Gastroesophageal sphincter (tissue), 4 donors: ENCODE results near the gene IQSEC1. TPM values are rescaled to one million over a fixed set of nuclear protein-coding genes. Genes with fewer than 3 reads are reported as not detected.

ENCODE experiments used
- ATAC-seq: fragments of 150-250 bp; one replicate; pipeline ENCODE4 v1.9.1; 2016; ENCODE audit warnings: mild to moderate bottlenecking, moderate library complexity
- H3K27ac ChIP-seq, 4 donors: fragments of 200-600 bp; sonication (generic) in 3 of 4; 1 replicate in 3 of 4; 2 replicates in 1 of 4; pipeline ENCODE4 v1.5.1; 2016 to 2019
- H3K27me3 ChIP-seq: fragments of 200-600 bp; sonication (generic); one replicate; pipeline ENCODE4 v1.5.1; 2019
- H3K36me3 ChIP-seq, 2 donors: fragments of 200-600 bp; sonication (generic); one replicate each; pipeline ENCODE4 v1.5.1; 2019; ENCODE audit warnings: control low read depth in 1 of 2
- H3K4me1 ChIP-seq, 3 donors: fragments of 200-600 bp; sonication (generic); 1 replicate in 2 of 3; 2 replicates in 1 of 3; pipeline ENCODE4 v1.5.1; 2016 to 2019; ENCODE audit warnings: control low read depth in 2 of 3
- H3K4me3 ChIP-seq, 2 donors: fragments of 200-600 bp; sonication (generic); one replicate each; pipeline ENCODE4 v1.5.1; 2019; ENCODE audit warnings: mild to moderate bottlenecking in 1 of 2, moderate library complexity in 1 of 2
- H3K9me3 ChIP-seq, 3 donors: fragments of 200-600 bp; sonication (generic); one replicate each; pipeline ENCODE4 v1.5.1; 2017 to 2019; ENCODE audit warnings: control low read depth in 2 of 3
- EP300 ChIP-seq: sonication (generic); formaldehyde crosslinking; IDR thresholded peaks from one replicate; pipeline ENCODE4 v1.6.1; 2017; ENCODE audit warnings: antibody characterized with exemption, mild to moderate bottlenecking
- POLR2A ChIP-seq, 2 donors: fragments of 450-650 bp; IDR thresholded peaks; one replicate each; pipeline ENCODE4 v1.6.1; 2017; ENCODE audit warnings: antibody characterized with exemption in 2 of 2, mild to moderate bottlenecking in 2 of 2, moderate library complexity in 1 of 2
- POLR2AphosphoS5 ChIP-seq: sonication (generic); formaldehyde crosslinking; IDR thresholded peaks from one replicate; pipeline ENCODE4 v1.6.1; 2017; ENCODE audit warnings: antibody characterized with exemption
- WGBS, 2 donors: methylation state at CpG; one replicate each; pipeline ENCODE4 v1.1.5; 2018; ENCODE audit warnings: low coverage in 1 of 2; 5-methylcytosine and 5-hydroxymethylcytosine counted together
- total RNA-seq, 4 donors: library from RNA; depleted of rRNA; stranded (reverse); fragments of >200 nt; gene quantifications; one replicate each; pipeline ENCODE4 v1.1.0, GENCODE V29; 2016
- TF ChIP-seq, protein P1 (sequence below), 4 experiments: fragments of 200-600 bp in 2 of 4; fragments of 450-650 bp in 2 of 4; sonication (generic) in 1 of 4; IDR thresholded peaks; one replicate each; pipeline ENCODE4 v1.5.1; 2017 to 2019; ENCODE audit warnings: antibody characterized with exemption in 4 of 4, mild to moderate bottlenecking in 2 of 4, moderate library complexity in 2 of 4

Gene IQSEC1
- total RNA-seq, 4 donors from 2014 or later = 49.5 to 104 (median 61.7) TPM

DNA sequence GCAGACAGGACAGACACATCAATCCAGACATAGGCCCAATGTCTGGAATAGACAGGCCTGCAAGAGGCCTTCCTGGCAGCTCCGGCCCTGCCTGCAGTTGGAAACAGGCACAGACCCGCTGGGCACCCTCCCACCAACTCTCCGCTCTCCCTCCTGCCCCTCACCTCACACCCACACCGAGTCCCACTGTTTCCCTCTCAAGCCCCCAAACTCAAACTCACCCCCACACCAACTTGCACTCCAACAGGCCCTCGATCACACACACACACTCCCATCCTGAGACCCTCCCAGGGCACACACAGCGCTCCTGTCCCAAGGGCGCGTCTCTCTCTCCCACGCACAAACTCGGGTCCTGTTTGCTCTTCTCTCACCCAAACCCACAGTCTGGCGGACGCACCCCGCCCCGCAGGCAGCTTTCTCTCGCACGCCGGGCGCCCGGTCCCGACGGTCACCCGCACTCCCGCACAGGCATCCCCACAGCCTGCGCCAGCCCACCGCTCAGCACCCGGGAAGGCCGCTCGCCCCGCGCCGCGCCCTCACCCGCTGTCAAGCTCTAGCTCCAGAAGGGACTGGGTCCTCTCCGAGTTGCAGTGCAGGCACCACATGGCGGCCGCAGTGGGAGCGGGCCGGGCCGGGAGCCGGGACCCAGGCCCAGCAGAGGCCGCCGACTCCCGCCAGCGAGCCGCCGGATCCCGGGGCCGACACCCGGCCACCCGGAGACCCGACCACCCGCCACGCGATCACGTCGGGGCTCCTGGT, 106.2 kb downstream of the IQSEC1 start:
- 0 to 14% methylated on average over 1 to 4 of the region's 56 CpGs for WGBS, 2 donors
- no peaks in the 10 kb centered on the region for H3K27me3 ChIP-seq
- H3K4me1 ChIP-seq = peaks cover 0 to 77% (median 57%) of the 10 kb centered on the region in 3 donors
- H3K9me3 ChIP-seq = no peaks in the 10 kb centered on the region
- peak; percentile 52 for ATAC-seq
- no peak for TF ChIP-seq EP300
- TF ChIP-seq, protein P1, sequence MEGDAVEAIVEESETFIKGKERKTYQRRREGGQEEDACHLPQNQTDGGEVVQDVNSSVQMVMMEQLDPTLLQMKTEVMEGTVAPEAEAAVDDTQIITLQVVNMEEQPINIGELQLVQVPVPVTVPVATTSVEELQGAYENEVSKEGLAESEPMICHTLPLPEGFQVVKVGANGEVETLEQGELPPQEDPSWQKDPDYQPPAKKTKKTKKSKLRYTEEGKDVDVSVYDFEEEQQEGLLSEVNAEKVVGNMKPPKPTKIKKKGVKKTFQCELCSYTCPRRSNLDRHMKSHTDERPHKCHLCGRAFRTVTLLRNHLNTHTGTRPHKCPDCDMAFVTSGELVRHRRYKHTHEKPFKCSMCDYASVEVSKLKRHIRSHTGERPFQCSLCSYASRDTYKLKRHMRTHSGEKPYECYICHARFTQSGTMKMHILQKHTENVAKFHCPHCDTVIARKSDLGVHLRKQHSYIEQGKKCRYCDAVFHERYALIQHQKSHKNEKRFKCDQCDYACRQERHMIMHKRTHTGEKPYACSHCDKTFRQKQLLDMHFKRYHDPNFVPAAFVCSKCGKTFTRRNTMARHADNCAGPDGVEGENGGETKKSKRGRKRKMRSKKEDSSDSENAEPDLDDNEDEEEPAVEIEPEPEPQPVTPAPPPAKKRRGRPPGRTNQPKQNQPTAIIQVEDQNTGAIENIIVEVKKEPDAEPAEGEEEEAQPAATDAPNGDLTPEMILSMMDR (IDR thresholded peaks at IDR 0.05) = peak in 1 of 4 experiments; percentile 13
- peak in 1 of 2 donors; percentile 48 for TF ChIP-seq POLR2A (IDR thresholded peaks at IDR 0.05)
- no peak for TF ChIP-seq POLR2AphosphoS5
- H3K27ac ChIP-seq = peak overlapping the region; percentile 57 to 89 (median 88)
- H3K36me3 ChIP-seq = no peaks in the 10 kb centered on the region
- H3K4me3 ChIP-seq = peak overlapping the region; percentile 92 to 96

DNA sequence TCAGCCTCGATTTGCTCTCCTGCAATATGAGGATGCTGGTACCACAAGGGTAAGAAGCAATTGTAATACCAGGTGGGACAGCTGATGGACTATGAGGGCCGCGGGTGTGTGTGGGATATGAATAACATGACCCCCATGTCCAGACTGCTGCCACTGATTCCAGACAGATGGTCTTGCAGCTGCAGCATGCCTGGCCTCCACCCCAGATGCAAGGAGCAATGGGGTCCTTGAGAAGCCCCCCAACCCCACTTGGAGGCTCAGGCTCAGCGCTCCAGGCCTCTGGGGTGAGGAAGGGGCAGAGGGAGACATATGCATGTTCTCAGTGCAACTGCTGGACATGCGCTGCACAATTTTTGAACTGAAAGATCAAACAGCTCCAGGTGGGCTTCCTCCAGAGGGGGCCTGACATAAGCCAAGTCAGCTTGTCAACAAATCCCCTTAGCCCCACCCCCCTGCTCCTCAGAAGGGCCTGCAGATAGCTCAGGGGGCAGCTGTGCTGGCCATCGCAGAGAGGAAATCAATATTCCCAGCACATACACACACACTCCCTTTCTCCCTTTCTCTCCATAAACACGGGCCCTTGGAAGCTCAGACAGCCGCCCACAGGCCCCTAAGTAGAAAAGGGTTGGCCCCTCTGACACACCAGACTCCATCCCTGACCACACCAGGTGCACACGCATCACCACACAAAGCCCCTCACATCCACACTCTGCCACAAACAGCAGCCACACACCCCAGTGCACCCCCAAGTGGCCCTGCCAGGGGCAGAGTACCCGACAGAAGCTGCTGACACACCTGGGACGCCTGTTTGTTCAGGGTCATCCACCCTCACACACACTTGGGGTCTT, 107.0 kb downstream of the IQSEC1 start:
- H3K27me3 ChIP-seq = no peaks in the 10 kb centered on the region
- TF ChIP-seq, protein P1 (IDR thresholded peaks at IDR 0.05) = no peak
- no peak for TF ChIP-seq POLR2A (IDR thresholded peaks at IDR 0.05)
- no peak for TF ChIP-seq EP300
- TF ChIP-seq POLR2AphosphoS5 = no peak
- WGBS, 2 donors = 46 to 50% methylated on average over 1 to 3 of the region's 11 CpGs
- H3K9me3 ChIP-seq = no peaks in the 10 kb centered on the region
- no peak for ATAC-seq
- no peaks in the 10 kb centered on the region for H3K36me3 ChIP-seq
- H3K27ac ChIP-seq = peak overlapping the region in 3 of 4 donors; percentile 86 to 89 (median 89)
- H3K4me3 ChIP-seq = peak overlapping the region; percentile 92 to 96
- H3K4me1 ChIP-seq = peaks cover 0 to 85% (median 65%) of the 10 kb centered on the region in 3 donors

DNA sequence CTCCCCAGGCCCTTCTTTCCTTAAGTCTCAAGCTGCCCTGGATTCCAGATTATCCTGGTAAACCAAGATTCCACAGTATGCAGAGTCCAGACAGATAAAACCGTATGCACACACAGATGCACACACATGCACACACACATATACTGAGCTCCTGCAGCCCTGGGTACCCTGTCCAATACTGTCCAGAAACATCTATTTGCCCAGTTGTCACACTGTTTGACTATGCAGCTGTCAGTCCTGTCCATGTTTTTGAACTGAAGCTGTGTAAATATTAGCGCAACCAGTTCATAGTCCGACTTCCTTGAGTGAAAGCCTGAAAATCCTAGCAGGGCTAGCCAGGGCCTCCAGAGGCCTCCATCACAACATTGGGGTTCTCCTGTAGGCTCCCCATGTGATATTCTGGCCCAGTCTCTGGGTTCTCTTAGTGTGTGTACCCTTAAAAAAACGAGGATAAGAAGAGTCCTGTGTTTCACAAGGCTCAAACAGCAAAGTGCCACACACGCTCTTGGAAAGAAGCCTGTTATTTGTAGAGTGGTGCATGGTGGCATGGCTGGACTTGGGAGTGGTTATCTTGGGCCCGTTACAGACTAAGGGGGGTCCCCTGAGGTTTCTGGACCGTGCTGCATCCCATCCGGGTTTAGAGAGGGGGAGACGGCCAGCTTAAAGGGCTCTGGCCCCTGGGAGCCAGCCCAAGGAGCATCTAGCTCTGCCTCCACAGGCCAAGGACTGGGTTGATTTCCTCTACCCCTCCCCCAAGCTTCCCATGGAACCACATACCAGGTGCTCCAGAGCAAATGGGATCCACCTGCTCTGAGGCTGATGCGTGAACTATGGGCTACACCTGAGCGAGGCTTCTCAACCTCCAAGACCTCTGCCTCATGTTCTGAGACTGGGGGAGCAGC, 108.3 kb downstream of the IQSEC1 start:
- WGBS, 2 donors = 53 to 66% methylated on average over 4 to 5 of the region's 11 CpGs
- ATAC-seq = no peak
- H3K4me3 ChIP-seq = no peak overlapping the region
- peaks cover 0 to 95% (median 77%) of the 10 kb centered on the region in 3 donors for H3K4me1 ChIP-seq
- peak overlapping the region in 3 of 4 donors; percentile 18 to 57 (median 33) for H3K27ac ChIP-seq
- no peaks in the 10 kb centered on the region for H3K27me3 ChIP-seq
- TF ChIP-seq, protein P1 (IDR thresholded peaks at IDR 0.05) = no peak
- no peak for TF ChIP-seq POLR2A (IDR thresholded peaks at IDR 0.05)
- TF ChIP-seq EP300 = no peak
- TF ChIP-seq POLR2AphosphoS5 = no peak
- H3K36me3 ChIP-seq = no peaks in the 10 kb centered on the region
- H3K9me3 ChIP-seq = no peaks in the 10 kb centered on the region

DNA sequence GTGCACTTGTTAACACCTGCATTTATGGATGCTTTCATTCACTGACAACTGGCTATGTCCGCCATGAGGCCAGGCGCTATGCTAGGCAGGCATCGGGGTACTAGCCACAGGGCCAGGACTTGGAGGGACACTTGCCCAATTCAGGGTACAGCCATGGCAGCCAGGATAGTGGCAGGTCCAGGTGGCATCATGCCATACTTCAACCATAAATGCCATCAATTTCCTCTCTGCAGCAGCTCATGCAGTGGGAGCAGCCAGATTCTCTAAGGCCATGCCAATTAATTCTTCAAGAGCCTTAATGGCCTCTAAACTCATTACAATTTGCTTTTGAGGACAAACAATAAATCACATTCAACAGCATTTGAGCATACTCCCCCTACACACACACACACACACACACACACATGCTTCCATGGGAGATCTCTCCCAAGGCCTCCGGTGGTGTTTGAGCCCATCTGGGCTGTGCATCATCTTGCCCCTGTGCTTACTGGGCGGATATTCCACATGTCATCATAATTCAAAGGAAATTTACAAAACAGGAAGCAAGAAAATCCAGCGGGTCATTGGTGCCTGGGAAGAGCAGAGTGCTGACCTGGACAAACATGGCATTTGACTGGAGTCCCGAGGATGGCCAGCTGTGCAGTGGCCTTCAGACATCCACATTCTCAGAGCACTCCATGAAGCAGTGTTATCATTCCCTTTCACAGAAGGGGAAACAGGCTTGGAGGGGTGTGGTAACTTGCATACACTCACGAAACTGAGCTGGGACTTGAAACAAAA, 109.1 kb downstream of the IQSEC1 start:
- TF ChIP-seq POLR2A (IDR thresholded peaks at IDR 0.05) (no peak), POLR2AphosphoS5 (no peak), EP300 (no peak)
- TF ChIP-seq, protein P1 (IDR thresholded peaks at IDR 0.05) = no peak
- H3K27ac ChIP-seq = peak overlapping the region in 3 of 4 donors; percentile 29 to 57 (median 41)
- no peaks in the 10 kb centered on the region for H3K27me3 ChIP-seq
- H3K9me3 ChIP-seq = no peaks in the 10 kb centered on the region
- peak; percentile 23 for ATAC-seq
- H3K4me3 ChIP-seq = no peak overlapping the region
- WGBS, 2 donors = 34 to 62% methylated on average over 4 to 7 of the region's 8 CpGs
- peaks cover 0 to 95% (median 78%) of the 10 kb centered on the region in 3 donors for H3K4me1 ChIP-seq
- H3K36me3 ChIP-seq = no peaks in the 10 kb centered on the region
